Lower lobe of right lung (tissue), 2 donors: ENCODE measurements around the gene DES. TPM values are rescaled to one million over a fixed set of nuclear protein-coding genes. Genes with fewer than 3 reads are reported as not detected.

Experiments used
- ATAC-seq, 2 donors: fragments of 200-7000 bp; cut with Tn5 transposase; one replicate each; pipeline ENCODE4 v1.9.1; 2020 to 2022; ENCODE audit warnings: mild to moderate bottlenecking in 2 of 2, moderate library complexity in 2 of 2
- DNase-seq: peaks from one replicate; pipeline ENCODE4 v3.0.0-alpha.2; 2020
- H3K27ac ChIP-seq: fragments of 200-600 bp; one replicate; pipeline ENCODE4 v1.8.0; 2022
- H3K27me3 ChIP-seq: fragments of 200-600 bp; one replicate; pipeline ENCODE4 v1.8.0; 2022; ENCODE audit warnings: low read depth
- H3K36me3 ChIP-seq: fragments of 200-600 bp; one replicate; pipeline ENCODE4 v1.8.0; 2022; ENCODE audit warnings: mild to moderate bottlenecking
- H3K4me1 ChIP-seq: fragments of 200-600 bp; one replicate; pipeline ENCODE4 v1.8.0; 2022
- H3K4me3 ChIP-seq: fragments of 200-600 bp; one replicate; pipeline ENCODE4 v1.8.0; 2022; ENCODE audit warnings: mild to moderate bottlenecking
- H3K9me3 ChIP-seq: fragments of 200-600 bp; one replicate; pipeline ENCODE4 v1.8.0; 2022
- intact Hi-C: fragments of 100-400 bp; cut with DNase I; formaldehyde crosslinking; loops from one replicate; pipeline ENCODE4 v1.11.0; 2022
- total RNA-seq: library from RNA; stranded (reverse); fragmentation: NEBNext Ultra II Directional; extraction: Animal tissue kit (Norgen Biotek cat#: 25700); gene quantifications from one replicate; pipeline ENCODE4 v1.2.1, GENCODE V29; 2021
- TF ChIP-seq, protein P1 (sequence below): fragments of 200-600 bp; IDR thresholded peaks from one replicate; pipeline ENCODE4 v1.8.0; 2022; ENCODE audit warnings: antibody characterized with exemption, mild to moderate bottlenecking
- donor health status: DM: no; HTN: yes; CAD: no; lungs with severe emphysema.

DES gene
- total RNA-seq, 1 donor from 2014 or later = 64.5 TPM

DNA sequence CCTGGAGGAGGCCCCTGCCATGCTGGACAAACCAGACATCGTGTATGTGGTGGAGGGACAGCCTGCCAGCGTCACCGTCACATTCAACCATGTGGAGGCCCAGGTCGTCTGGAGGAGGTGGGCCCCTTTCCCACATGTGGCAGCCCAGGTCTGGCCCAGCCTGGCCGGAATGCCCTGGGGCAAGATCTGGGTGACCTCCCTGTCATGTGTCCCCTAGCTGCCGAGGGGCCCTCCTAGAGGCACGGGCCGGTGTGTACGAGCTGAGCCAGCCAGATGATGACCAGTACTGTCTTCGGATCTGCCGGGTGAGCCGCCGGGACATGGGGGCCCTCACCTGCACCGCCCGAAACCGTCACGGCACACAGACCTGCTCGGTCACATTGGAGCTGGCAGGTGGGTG lies 55.3 kb downstream of the DES start:
- DNase-seq (no peak), ATAC-seq (no peak)
- Histone ChIP-seq H3K4me3 (no peak overlapping the region), H3K9me3 (no peaks in the 10 kb centered on the region), H3K27ac (no peak overlapping the region), H3K4me1 (no peaks in the 10 kb centered on the region), H3K36me3 (no peaks in the 10 kb centered on the region), H3K27me3 (peaks cover 23% of the 10 kb centered on the region)
- TF ChIP-seq, protein P1, sequence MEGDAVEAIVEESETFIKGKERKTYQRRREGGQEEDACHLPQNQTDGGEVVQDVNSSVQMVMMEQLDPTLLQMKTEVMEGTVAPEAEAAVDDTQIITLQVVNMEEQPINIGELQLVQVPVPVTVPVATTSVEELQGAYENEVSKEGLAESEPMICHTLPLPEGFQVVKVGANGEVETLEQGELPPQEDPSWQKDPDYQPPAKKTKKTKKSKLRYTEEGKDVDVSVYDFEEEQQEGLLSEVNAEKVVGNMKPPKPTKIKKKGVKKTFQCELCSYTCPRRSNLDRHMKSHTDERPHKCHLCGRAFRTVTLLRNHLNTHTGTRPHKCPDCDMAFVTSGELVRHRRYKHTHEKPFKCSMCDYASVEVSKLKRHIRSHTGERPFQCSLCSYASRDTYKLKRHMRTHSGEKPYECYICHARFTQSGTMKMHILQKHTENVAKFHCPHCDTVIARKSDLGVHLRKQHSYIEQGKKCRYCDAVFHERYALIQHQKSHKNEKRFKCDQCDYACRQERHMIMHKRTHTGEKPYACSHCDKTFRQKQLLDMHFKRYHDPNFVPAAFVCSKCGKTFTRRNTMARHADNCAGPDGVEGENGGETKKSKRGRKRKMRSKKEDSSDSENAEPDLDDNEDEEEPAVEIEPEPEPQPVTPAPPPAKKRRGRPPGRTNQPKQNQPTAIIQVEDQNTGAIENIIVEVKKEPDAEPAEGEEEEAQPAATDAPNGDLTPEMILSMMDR = no peak
- intact Hi-C loops = no loop called here

DNA sequence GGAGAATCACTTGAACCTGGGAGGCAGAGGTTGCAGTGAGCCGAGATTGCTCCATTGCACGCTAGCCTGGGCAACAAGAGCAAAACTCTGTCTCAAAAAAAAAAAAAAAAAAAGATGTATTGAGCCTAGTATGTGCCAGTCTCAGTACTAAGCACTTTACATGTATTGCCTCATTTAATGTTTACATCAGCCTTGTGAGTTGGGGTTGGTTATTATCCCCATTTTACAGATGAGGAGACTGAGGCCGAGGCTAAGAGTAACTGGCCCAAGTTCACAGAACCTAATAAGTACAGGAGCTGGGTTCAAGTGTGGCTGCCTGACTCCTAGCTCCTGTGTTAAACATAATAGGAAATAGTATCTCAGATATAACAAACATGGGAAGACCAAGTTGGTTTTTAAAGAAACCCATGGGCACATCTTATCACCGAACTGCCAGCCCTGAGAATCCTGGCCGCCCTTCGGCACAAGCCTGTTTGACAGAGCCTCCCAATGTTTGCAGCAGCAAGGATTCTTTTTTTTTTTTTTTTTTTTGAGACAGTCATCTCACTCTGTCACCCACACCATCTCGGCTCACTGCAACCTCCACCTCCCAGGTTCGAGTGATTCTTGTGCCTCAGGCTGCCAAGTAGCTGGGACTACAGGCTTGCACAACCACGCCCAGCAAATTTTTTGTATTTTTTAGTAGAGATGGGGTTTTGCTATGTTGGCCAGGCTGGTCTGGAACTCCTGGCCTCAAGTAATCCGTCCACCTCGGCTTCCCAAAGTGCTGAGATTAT lies 56.3 kb downstream of the DES start:
- TF ChIP-seq, protein P1 = no peak
- intact Hi-C loops = no loop called here

DNA sequence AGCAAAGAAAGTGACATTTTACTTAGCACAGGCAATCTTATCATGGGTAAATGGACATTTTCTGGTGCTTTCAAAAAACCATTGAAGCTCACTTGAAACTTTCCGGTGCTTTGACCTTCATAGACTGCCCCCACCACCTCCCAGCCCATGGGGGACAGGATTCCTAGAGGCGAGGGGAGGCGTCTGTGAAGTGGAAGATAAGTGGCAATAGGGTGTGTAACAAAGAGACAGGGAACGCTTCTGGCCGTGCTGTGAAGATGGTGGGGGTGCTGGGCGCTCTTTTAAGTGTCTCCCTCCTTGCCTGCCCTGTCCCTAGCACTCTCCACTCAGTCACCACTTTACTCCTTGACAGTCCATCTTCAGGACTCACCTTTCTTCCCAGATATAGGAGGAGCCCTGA lies 57.1 kb downstream of the DES start:
- ATAC-seq = no peak

More for the DNA sequence above, 56.3 kb downstream of the DES start:
- Histone ChIP-seq H3K27me3 (peaks cover 23% of the 10 kb centered on the region), H3K4me1 (no peaks in the 10 kb centered on the region), H3K9me3 (no peaks in the 10 kb centered on the region), H3K27ac (no peak overlapping the region), H3K36me3 (no peaks in the 10 kb centered on the region), H3K4me3 (no peak overlapping the region)
- ATAC-seq (no peak), DNase-seq (no peak)

GRCh38 chr2:219475697-219476651 lies 57.8 kb downstream of the DES start:
- intact Hi-C loops = no loop called here

More for the DNA sequence above, 57.1 kb downstream of the DES start:
- H3K27me3 ChIP-seq = peaks cover 31% of the 10 kb centered on the region
- no peak overlapping the region for H3K27ac ChIP-seq
- no peaks in the 10 kb centered on the region for H3K36me3 ChIP-seq
- no peak for DNase-seq
- H3K4me1 ChIP-seq = no peaks in the 10 kb centered on the region
- intact Hi-C loops = no loop called here
- no peak overlapping the region for H3K4me3 ChIP-seq
- H3K9me3 ChIP-seq = no peaks in the 10 kb centered on the region
- TF ChIP-seq, protein P1 = no peak

More at GRCh38 chr2:219475697-219476651, 57.8 kb downstream of the DES start:
- H3K27ac ChIP-seq = no peak overlapping the region
- no peaks in the 10 kb centered on the region for H3K4me1 ChIP-seq
- TF ChIP-seq, protein P1 = peak; percentile 86
- no peak overlapping the region for H3K4me3 ChIP-seq
- ATAC-seq (peak; percentile 71 to 74), DNase-seq (peak; percentile 75)
- no peaks in the 10 kb centered on the region for H3K36me3 ChIP-seq
- no peaks in the 10 kb centered on the region for H3K9me3 ChIP-seq
- H3K27me3 ChIP-seq = peaks cover 33% of the 10 kb centered on the region

Other genes starting within 250 kb of the DES start
- gene SLC23A3, start 248.3 kb upstream of the DES start, total RNA-seq = 3.4 TPM
- gene CNPPD1, start 241.5 kb upstream of the DES start, total RNA-seq = 67.7 TPM
- 82.3 TPM for gene RETREG2, start 240.1 kb upstream of the DES start, total RNA-seq
- gene ZFAND2B, start 211.6 kb upstream of the DES start, total RNA-seq = 32.6 TPM
- 15.4 TPM for gene ABCB6, start 199.4 kb upstream of the DES start, total RNA-seq
- 45.7 TPM for gene ATG9A, start 188.7 kb upstream of the DES start, total RNA-seq
- gene ANKZF1, start 188.6 kb upstream of the DES start, total RNA-seq = 46.1 TPM
- 12.6 TPM for gene GLB1L, start 172.9 kb upstream of the DES start, total RNA-seq
- 26.7 TPM for gene STK16, start 172.9 kb upstream of the DES start, total RNA-seq
- 3.5 TPM for gene TUBA4B, start 165.1 kb upstream of the DES start, total RNA-seq
- gene TUBA4A, start 164.5 kb upstream of the DES start, total RNA-seq = 35.0 TPM
- gene DNAJB2, start 139.0 kb upstream of the DES start, total RNA-seq = 76.6 TPM
- gene PTPRN, start 109.0 kb upstream of the DES start, total RNA-seq = not detected
- gene RESP18, start 85.6 kb upstream of the DES start, total RNA-seq = not detected
- 79.5 TPM for gene DNPEP, start 30.5 kb upstream of the DES start, total RNA-seq
- gene SPEG, start 16.5 kb downstream of the DES start, total RNA-seq = 6.5 TPM
- 29.9 TPM for gene GMPPA, start 80.5 kb downstream of the DES start, total RNA-seq
- 0.53 TPM for gene ASIC4, start 96.1 kb downstream of the DES start, total RNA-seq
- gene CHPF, start 125.4 kb downstream of the DES start, total RNA-seq = 23.2 TPM
- gene TMEM198, start 125.7 kb downstream of the DES start, total RNA-seq = 1.4 TPM
- 49.4 TPM for gene OBSL1, start 153.2 kb downstream of the DES start, total RNA-seq
- gene INHA, start 153.9 kb downstream of the DES start, total RNA-seq = not detected
- gene STK11IP, start 179.5 kb downstream of the DES start, total RNA-seq = 31.8 TPM
- 1.0 TPM for gene SLC4A3, start 209.3 kb downstream of the DES start, total RNA-seq